Endothelial cell (in vitro differentiated cells): ENCODE results near the gene SLC6A16. TPM values are rescaled to one million over a fixed set of nuclear protein-coding genes. Genes with fewer than 3 reads are reported as not detected.

Source experiments
- DNase-seq: peaks from one replicate; pipeline ENCODE4 v3.0.0; 2021; ENCODE audit warnings: low spot score
- H3K27ac Mint-ChIP-seq: one replicate; pipeline ENCODE4 v1.8.0; 2021; ENCODE audit warnings: mixed read lengths, inconsistent platforms; ENCODE audit not compliant: unreplicated experiment
- H3K27me3 Mint-ChIP-seq: one replicate; pipeline ENCODE4 v1.8.0; 2021; ENCODE audit warnings: mild to moderate bottlenecking, moderate library complexity, mixed read lengths, inconsistent platforms; ENCODE audit not compliant: unreplicated experiment
- H3K36me3 Mint-ChIP-seq: one replicate; pipeline ENCODE4 v1.8.0; 2021; ENCODE audit warnings: mild to moderate bottlenecking, low read depth, mixed read lengths, inconsistent platforms; ENCODE audit not compliant: unreplicated experiment
- H3K4me1 Mint-ChIP-seq: one replicate; pipeline ENCODE4 v1.8.0; 2021; ENCODE audit warnings: mild to moderate bottlenecking, mixed read lengths, inconsistent platforms; ENCODE audit not compliant: unreplicated experiment
- H3K4me3 Mint-ChIP-seq: one replicate; pipeline ENCODE4 v1.8.0; 2021; ENCODE audit warnings: mild to moderate bottlenecking, mixed read lengths, inconsistent platforms; ENCODE audit not compliant: unreplicated experiment
- H3K9me3 Mint-ChIP-seq: one replicate; pipeline ENCODE4 v1.8.0; 2021; ENCODE audit warnings: mixed read lengths, inconsistent platforms; ENCODE audit not compliant: unreplicated experiment
- CTCF ChIP-seq: fragments of 200-600 bp; sonication (generic); IDR thresholded peaks from one replicate; pipeline ENCODE4 v1.5.0; 2021; ENCODE audit warnings: antibody characterized with exemption; ENCODE audit not compliant: unreplicated experiment
- total RNA-seq: library from RNA; stranded (reverse); fragmentation: NEBNext Ultra II Directional; extraction: Animal tissue kit (Norgen Biotek cat#: 25700); gene quantifications from one replicate; pipeline ENCODE4 v1.2.1, GENCODE V29; 2021; ENCODE audit not compliant: unreplicated experiment

SLC6A16 gene
- total RNA-seq, 1 donor from 2014 or later: 4.0 TPM

GRCh38 chr19:49364083-49364737 is 39.2 kb upstream of the SLC6A16 start:
- no peak for DNase-seq
- peaks cover 7% of the 10 kb centered on the region for H3K36me3 Mint-ChIP-seq
- H3K4me3 Mint-ChIP-seq: no peak overlapping the region
- H3K9me3 Mint-ChIP-seq: peaks cover 4% of the 10 kb centered on the region
- TF ChIP-seq CTCF: no peak
- H3K27me3 Mint-ChIP-seq: peaks cover 15% of the 10 kb centered on the region
- peaks cover 15% of the 10 kb centered on the region for H3K4me1 Mint-ChIP-seq
- no peak overlapping the region for H3K27ac Mint-ChIP-seq

- Mint-ChIP-seq H3K36me3 (peaks cover 8% of the 10 kb centered on the region), H3K27ac (no peak within 1 kb of the TSS), H3K27me3 (peaks cover 18% of the 10 kb centered on the region), H3K9me3 (no peaks in the 10 kb centered on the region), H3K4me1 (peaks cover 17% of the 10 kb centered on the region), H3K4me3 (no peak within 1 kb of the TSS)
- TF ChIP-seq CTCF: no peak
- peak; percentile 100 for DNase-seq
Observed at GRCh38 chr19:49363268-49364082, 38.5 kb upstream of the SLC6A16 start, which contains the start of gene DKKL1. DKKL1 (plus strand) TSS chr19:49363877; CDS start chr19:49363999, 122 bp downstream.

GRCh38 chr19:49362929-49363267 is 37.9 kb upstream of the SLC6A16 start:
- Mint-ChIP-seq H3K9me3 (no peaks in the 10 kb centered on the region), H3K36me3 (peaks cover 11% of the 10 kb centered on the region), H3K27ac (no peak overlapping the region), H3K27me3 (peaks cover 18% of the 10 kb centered on the region), H3K4me3 (no peak overlapping the region), H3K4me1 (peaks cover 17% of the 10 kb centered on the region)
- peak; percentile 40 for DNase-seq
- TF ChIP-seq CTCF: no peak

GRCh38 chr19:49362048-49362928 is 37.3 kb upstream of the SLC6A16 start, which contains the start of gene TEAD2:
TEAD2 (minus strand) TSS chr19:49362416; CDS start chr19:49360075, 2,341 bp downstream.
- peak; percentile 84 for DNase-seq
- Mint-ChIP-seq H3K36me3 (peaks cover 14% of the 10 kb centered on the region), H3K9me3 (no peaks in the 10 kb centered on the region), H3K27me3 (peaks cover 18% of the 10 kb centered on the region), H3K4me3 (no peak within 1 kb of the TSS), H3K4me1 (peaks cover 20% of the 10 kb centered on the region), H3K27ac (peak within 1 kb of the TSS; percentile 98)
- no peak for TF ChIP-seq CTCF
